IMR-90 (cell line): ENCODE measurements around the gene TSR2.

Experiments
- BHLHE40 ChIP-seq: fragments of 150-350 bp; IDR thresholded peaks from 2 replicates; pipeline ENCODE4 v1.6.1; 2016; ENCODE audit warnings: mild to moderate bottlenecking, low read depth, low read length
- MXI1 ChIP-seq: IDR thresholded peaks from 2 replicates; pipeline ENCODE4 v1.6.1; 2012; ENCODE audit warnings: low read depth, mild to moderate bottlenecking, low read length, moderate library complexity, borderline replicate concordance
- POLR2A ChIP-seq: IDR thresholded peaks from 2 replicates; pipeline ENCODE4 v1.6.1; 2012; ENCODE audit warnings: mild to moderate bottlenecking, low read depth, low read length
- RAD21 ChIP-seq: IDR thresholded peaks from 2 replicates; pipeline ENCODE4 v1.6.1; 2012; ENCODE audit warnings: low read length, improper control_type of control experiment
- RFX5 ChIP-seq: IDR thresholded peaks from 2 replicates; pipeline ENCODE4 v1.8.0; 2012; ENCODE audit warnings: low read depth, mild to moderate bottlenecking, low read length, moderate library complexity
- TF ChIP-seq, protein P1 (sequence below): conservative IDR thresholded peaks from 2 replicates; pipeline ENCODE4 v1.5.1; 2012; ENCODE audit warnings: mild to moderate bottlenecking, low read depth, low read length, improper control_type of control experiment
- TF ChIP-seq, protein P2 (sequence below): fragments of 150-350 bp; IDR thresholded peaks from 2 replicates; pipeline ENCODE4 v1.6.1; 2017; ENCODE audit warnings: mild to moderate bottlenecking, antibody characterized with exemption, low read length, low read depth

DNA sequence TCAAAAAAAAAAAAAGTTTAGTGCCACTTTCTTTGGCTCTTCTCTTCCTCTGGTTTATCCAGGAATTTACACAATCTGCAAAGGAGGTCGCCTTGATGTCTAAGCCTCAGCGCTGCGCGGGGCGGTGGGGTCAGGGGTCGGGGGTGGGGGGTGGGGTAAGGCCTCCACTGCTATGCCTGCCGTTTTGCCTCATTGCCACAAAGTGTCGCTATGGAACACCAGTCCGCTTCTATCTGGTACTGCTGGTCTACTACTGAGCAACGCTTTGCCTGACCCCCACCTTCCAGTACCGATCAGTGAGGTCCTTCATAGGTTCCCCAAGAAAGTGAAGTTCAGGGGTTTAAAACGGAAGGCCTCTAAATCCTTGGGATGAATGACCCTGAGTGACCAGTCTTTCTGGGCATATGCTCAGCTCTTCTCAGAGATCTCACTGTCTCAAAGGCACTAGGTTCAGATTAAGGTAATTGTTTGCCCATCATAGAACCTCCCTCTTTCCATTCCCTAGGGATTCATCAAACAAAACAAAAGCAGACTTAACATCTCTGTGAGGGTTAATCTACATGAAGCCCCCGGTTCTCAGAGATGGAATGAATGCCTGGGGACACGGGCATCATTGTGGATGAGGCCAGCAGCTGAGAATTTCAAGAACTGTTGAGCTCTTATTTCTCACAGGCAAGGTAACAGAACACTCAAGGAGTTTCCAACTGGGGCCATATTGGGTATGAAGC is 16.9 kb upstream of the TSR2 start:
- TF ChIP-seq, protein P1, sequence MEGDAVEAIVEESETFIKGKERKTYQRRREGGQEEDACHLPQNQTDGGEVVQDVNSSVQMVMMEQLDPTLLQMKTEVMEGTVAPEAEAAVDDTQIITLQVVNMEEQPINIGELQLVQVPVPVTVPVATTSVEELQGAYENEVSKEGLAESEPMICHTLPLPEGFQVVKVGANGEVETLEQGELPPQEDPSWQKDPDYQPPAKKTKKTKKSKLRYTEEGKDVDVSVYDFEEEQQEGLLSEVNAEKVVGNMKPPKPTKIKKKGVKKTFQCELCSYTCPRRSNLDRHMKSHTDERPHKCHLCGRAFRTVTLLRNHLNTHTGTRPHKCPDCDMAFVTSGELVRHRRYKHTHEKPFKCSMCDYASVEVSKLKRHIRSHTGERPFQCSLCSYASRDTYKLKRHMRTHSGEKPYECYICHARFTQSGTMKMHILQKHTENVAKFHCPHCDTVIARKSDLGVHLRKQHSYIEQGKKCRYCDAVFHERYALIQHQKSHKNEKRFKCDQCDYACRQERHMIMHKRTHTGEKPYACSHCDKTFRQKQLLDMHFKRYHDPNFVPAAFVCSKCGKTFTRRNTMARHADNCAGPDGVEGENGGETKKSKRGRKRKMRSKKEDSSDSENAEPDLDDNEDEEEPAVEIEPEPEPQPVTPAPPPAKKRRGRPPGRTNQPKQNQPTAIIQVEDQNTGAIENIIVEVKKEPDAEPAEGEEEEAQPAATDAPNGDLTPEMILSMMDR = no peak
- TF ChIP-seq RFX5 (no peak), POLR2A (no peak), BHLHE40 (no peak), MXI1 (no peak), RAD21 (peak; percentile 8; the same call in 1 of the 2 replicates)
- TF ChIP-seq, protein P2, sequence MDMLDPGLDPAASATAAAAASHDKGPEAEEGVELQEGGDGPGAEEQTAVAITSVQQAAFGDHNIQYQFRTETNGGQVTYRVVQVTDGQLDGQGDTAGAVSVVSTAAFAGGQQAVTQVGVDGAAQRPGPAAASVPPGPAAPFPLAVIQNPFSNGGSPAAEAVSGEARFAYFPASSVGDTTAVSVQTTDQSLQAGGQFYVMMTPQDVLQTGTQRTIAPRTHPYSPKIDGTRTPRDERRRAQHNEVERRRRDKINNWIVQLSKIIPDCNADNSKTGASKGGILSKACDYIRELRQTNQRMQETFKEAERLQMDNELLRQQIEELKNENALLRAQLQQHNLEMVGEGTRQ = no peak
